ENCODE data around the gene M6PR.

M6PR gene

DNA sequence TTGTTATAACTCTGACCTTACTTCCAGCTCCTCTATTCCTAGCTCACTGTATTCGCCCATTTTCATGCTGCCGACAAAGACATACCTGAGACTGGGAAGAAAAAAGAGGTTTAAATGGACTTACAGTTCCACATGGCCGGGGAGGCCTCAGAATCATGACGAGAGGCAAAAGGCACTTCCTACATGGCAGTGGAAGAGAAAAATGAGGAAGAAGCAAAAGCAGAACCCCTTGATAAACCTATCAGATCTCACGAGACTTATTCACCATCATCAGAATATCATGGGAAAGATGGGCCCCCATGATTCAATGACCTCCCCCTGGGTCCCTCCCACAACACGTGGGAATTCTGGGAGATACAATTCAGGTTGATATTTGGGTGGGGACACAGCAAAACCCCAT, 49.6 kb downstream of the M6PR start:
- no peak overlapping the region for H3K4me3 ChIP-seq (ENCODE audit: low read length)
- TF ChIP-seq, protein P1, sequence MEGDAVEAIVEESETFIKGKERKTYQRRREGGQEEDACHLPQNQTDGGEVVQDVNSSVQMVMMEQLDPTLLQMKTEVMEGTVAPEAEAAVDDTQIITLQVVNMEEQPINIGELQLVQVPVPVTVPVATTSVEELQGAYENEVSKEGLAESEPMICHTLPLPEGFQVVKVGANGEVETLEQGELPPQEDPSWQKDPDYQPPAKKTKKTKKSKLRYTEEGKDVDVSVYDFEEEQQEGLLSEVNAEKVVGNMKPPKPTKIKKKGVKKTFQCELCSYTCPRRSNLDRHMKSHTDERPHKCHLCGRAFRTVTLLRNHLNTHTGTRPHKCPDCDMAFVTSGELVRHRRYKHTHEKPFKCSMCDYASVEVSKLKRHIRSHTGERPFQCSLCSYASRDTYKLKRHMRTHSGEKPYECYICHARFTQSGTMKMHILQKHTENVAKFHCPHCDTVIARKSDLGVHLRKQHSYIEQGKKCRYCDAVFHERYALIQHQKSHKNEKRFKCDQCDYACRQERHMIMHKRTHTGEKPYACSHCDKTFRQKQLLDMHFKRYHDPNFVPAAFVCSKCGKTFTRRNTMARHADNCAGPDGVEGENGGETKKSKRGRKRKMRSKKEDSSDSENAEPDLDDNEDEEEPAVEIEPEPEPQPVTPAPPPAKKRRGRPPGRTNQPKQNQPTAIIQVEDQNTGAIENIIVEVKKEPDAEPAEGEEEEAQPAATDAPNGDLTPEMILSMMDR (conservative IDR thresholded peaks at IDR 0.05; ENCODE audit: low read length) = no peak
- DNase-seq (ENCODE audit: low read depth) = no peak

DNA sequence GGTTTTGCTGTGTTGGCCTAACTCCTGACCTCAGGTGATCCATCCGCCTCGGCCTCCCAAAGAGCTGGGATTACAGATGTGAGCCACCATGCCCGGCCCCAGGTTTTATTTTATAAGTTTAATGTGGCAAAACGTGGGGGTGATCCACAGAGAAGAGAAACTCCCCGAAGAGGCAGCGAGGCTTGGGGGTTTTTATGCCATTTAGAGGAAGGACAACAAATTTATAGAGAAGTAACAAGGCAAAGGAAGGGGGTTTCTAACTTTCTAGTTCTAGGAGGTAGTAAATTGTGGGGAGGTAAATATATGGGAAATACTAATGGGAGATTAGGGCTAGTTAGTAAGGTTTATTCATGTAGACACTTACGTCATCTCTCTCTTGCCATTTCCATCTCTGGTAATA, 52.4 kb downstream of the M6PR start:
- H3K4me3 ChIP-seq (ENCODE audit: low read length) = no peak overlapping the region
- no peak for DNase-seq (ENCODE audit: low read depth)
- TF ChIP-seq, protein P1 (conservative IDR thresholded peaks at IDR 0.05; ENCODE audit: low read length) = no peak

DNA sequence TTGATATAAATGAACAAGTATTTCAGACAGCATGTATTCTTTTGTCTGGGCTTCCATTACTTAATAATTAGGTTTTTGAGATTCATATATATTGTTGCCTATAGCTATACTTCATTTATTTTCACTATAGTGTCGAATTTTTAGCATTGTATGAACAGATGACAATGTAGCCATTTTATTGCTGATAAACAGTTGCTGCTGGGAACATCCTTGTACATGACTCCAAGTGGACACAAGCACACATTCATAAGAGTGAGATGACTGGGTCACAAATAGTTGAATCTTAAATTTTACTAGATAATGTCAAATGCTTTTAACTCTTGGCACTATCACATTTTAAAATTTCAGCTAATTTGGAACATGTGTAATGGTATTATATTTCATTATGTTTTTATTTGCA, 54.5 kb downstream of the M6PR start:
- no peak overlapping the region for H3K4me3 ChIP-seq (ENCODE audit: low read length)
- TF ChIP-seq, protein P1 (conservative IDR thresholded peaks at IDR 0.05; ENCODE audit: low read length) = no peak
- no peak for DNase-seq (ENCODE audit: low read depth)

DNA sequence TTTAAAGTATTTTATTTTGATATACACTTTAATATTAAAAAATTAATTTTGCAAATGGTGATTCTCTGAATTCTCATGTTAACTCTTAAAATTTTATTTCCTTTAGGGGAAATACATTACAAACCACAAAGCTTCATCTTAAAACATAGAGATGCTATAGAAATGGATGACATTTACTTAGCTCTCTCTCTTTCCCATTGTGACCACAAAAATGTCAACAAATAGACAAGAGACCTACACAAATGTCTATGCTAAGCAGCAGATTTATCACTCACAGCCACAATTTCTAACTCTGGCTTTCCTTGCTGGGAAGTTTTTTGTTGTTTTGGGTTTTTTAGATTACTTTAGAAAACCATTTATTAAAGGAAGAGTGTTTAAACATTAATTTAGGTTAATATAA, 55.1 kb downstream of the M6PR start:
- no peak overlapping the region for H3K4me3 ChIP-seq (ENCODE audit: low read length)
- no peak for DNase-seq (ENCODE audit: low read depth)
- TF ChIP-seq, protein P1 (conservative IDR thresholded peaks at IDR 0.05; ENCODE audit: low read length) = no peak

DNA sequence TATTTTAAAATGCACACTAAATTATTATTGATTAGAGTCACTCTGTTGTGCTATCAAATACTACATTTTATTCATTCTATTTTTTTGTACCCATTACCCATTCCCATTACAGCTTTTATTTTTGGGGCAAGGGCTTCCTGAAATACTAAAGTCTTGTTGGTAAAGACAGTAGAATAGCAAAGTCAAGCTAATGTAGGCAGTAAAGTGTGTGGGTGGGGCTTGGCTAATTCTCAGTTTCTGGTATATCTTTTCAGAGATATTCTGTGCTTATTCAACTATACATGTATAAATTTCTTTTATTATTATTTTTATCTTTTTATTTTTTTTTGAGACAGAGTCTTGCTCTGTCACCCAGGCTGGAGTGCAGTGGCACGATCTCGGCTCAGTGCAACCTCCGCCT, 57.5 kb downstream of the M6PR start:
- DNase-seq (ENCODE audit: low read depth) = no peak
- TF ChIP-seq, protein P1 (conservative IDR thresholded peaks at IDR 0.05; ENCODE audit: low read length) = no peak
- no peak overlapping the region for H3K4me3 ChIP-seq (ENCODE audit: low read length)
